ENCODE data around the gene PDE4A. TPM values are rescaled to one million over a fixed set of nuclear protein-coding genes. Genes with fewer than 3 reads are reported as not detected.

Gene PDE4A
- total and polyA plus RNA-seq, 2 of the 13 experiments (the other 11 are each of a cell fraction or from before 2014, with no cell fraction given): 1.1 to 4.1 TPM

- TF ChIP-seq RBFOX2 (IDR thresholded peaks at IDR 0.05; ENCODE audit: low read depth, low read length) (no peak), HDAC6 (IDR thresholded peaks at IDR 0.05; ENCODE audit: low read depth, low read length) (no peak), HNRNPLL (IDR thresholded peaks at IDR 0.05; ENCODE audit: low read depth, low read length, poor library complexity, severe bottlenecking) (peak; percentile 6), THAP11 (CRISPR knock-in tag; IDR thresholded peaks at IDR 0.05) (no peak), HOXD1 (CRISPR knock-in tag; IDR thresholded peaks at IDR 0.05) (no peak), ZNF616 (CRISPR knock-in tag; IDR thresholded peaks at IDR 0.05; ENCODE audit: low read depth) (no peak), KLF12 (CRISPR knock-in tag; IDR thresholded peaks at IDR 0.05; ENCODE audit: borderline replicate concordance) (no peak), THYN1 (CRISPR knock-in tag; IDR thresholded peaks at IDR 0.05; ENCODE audit: borderline replicate concordance, low read depth) (no peak), ARHGAP35 (CRISPR knock-in tag; IDR thresholded peaks at IDR 0.05; ENCODE audit: borderline replicate concordance) (peak; percentile 80), CAMTA2 (CRISPR knock-in tag; IDR thresholded peaks at IDR 0.05; ENCODE audit: borderline replicate concordance) (no peak), ATF2 (CRISPR knock-in tag; IDR thresholded peaks at IDR 0.05) (no peak), SNRNP70 (IDR thresholded peaks at IDR 0.05; ENCODE audit: low read depth, low read length) (no peak), SMC3 (IDR thresholded peaks at IDR 0.05; ENCODE audit: low read length) (no peak), YEATS2 (CRISPR knock-in tag; IDR thresholded peaks at IDR 0.05; ENCODE audit: borderline replicate concordance) (peak; percentile 32), ZNF224 (CRISPR knock-in tag; IDR thresholded peaks at IDR 0.05) (0 out of 2 replicates have a peak, but pooled peaks have one; percentile 33), RBAK (CRISPR knock-in tag; IDR thresholded peaks at IDR 0.05) (no peak), GTF3A (CRISPR knock-in tag; conservative IDR thresholded peaks at IDR 0.05) (no peak), ZNF781 (CRISPR knock-in tag; IDR thresholded peaks at IDR 0.05; ENCODE audit: borderline replicate concordance, not compliant biosample characterization) (peak; percentile 52), ZNF670 (CRISPR knock-in tag; IDR thresholded peaks at IDR 0.05; ENCODE audit: borderline replicate concordance) (no peak), NFIC (IDR thresholded peaks at IDR 0.05; ENCODE audit: low read length) (no peak), GPN1 (CRISPR knock-in tag; IDR thresholded peaks at IDR 0.05; ENCODE audit: borderline replicate concordance) (no peak), IRF2 (CRISPR knock-in tag; IDR thresholded peaks at IDR 0.05) (no peak), ZNF564 (CRISPR knock-in tag; IDR thresholded peaks at IDR 0.05) (no peak), ZSCAN31 (CRISPR knock-in tag; IDR thresholded peaks at IDR 0.05; ENCODE audit: low read depth) (no peak), ATRX (CRISPR knock-in tag; IDR thresholded peaks at IDR 0.05; ENCODE audit: borderline replicate concordance) (no peak), MAFF (IDR thresholded peaks at IDR 0.05; ENCODE audit: low read depth, low read length) (no peak), MAF1 (CRISPR knock-in tag; IDR thresholded peaks at IDR 0.05; ENCODE audit: borderline replicate concordance) (no peak)
- TF ChIP-seq, protein P1, sequence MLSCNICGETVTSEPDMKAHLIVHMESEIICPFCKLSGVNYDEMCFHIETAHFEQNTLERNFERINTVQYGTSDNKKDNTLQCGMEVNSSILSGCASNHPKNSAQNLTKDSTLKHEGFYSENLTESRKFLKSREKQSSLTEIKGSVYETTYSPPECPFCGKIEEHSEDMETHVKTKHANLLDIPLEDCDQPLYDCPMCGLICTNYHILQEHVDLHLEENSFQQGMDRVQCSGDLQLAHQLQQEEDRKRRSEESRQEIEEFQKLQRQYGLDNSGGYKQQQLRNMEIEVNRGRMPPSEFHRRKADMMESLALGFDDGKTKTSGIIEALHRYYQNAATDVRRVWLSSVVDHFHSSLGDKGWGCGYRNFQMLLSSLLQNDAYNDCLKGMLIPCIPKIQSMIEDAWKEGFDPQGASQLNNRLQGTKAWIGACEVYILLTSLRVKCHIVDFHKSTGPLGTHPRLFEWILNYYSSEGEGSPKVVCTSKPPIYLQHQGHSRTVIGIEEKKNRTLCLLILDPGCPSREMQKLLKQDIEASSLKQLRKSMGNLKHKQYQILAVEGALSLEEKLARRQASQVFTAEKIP (CRISPR knock-in tag; IDR thresholded peaks at IDR 0.05; ENCODE audit: borderline replicate concordance): no peak
- TF ChIP-seq, protein P2, sequence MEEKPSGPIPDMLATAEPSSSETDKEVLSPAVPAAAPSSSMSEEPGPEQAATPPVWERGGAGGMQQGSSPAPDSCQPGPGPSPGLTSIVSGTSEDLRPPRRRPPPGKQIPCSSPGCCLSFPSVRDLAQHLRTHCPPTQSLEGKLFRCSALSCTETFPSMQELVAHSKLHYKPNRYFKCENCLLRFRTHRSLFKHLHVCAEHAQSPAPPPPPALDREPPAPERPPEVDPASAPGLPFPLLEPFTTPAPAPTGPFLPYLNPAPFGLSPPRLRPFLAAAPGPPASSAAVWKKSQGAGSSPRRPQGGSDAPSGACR (CRISPR knock-in tag; IDR thresholded peaks at IDR 0.05): 0 out of 2 replicates have a peak, but pooled peaks have one; percentile 41
Observed at GRCh38 chr19:10501971-10502523, 81.7 kb downstream of the PDE4A start (continued).
